Amygdala (tissue), 56 donors: ENCODE measurements around the gene AHRR.
A peak's percentile ranks its signal among the peaks of the same experiment; 100 is the strongest.
"Not testable (repeated sequence)": the region's sequence is repeated elsewhere in the genome, so short reads cannot be mapped to it uniquely, and the experiment has no call there.

Experiments
- DNase-seq, 56 donors: peaks; one replicate each; lab custom pipeline; 2025; lab: John Stamatoyannopoulos, UW

AHRR gene

GRCh38 chr5:390623-391491, 69.3 kb downstream of the AHRR start:
- DNase-seq, result no peak

DNA sequence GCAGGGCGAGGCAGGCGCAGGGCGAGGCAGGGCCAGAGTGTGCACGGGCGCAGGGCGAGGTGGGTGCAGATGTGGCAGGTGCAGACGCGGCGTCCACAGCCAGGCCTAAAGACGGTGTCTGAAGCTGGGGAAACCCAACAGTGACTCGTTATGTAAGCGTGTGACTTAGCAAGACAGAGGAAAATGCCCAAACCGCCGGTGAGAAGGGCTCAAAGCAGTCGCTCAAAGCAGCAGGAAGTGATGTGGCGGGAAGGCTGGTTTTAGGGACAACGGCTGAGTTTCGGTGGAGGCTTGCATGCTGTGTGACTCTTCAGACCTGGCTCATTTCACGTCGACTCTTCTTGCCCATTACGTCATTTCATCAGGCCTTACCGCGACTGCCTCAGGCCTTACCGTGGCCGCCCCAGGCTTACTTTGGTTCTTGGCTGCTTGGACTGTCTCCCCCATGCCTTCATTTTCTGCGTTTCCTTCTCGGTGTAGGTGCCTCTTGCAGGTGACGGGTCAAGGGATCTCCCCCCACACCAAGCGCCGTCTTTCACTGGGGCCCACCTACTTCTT, 71.0 kb downstream of the AHRR start:
- no peak for DNase-seq

- DNase-seq, result no peak
Observed at GRCh38 chr5:393846-394275, 72.3 kb downstream of the AHRR start.

DNA sequence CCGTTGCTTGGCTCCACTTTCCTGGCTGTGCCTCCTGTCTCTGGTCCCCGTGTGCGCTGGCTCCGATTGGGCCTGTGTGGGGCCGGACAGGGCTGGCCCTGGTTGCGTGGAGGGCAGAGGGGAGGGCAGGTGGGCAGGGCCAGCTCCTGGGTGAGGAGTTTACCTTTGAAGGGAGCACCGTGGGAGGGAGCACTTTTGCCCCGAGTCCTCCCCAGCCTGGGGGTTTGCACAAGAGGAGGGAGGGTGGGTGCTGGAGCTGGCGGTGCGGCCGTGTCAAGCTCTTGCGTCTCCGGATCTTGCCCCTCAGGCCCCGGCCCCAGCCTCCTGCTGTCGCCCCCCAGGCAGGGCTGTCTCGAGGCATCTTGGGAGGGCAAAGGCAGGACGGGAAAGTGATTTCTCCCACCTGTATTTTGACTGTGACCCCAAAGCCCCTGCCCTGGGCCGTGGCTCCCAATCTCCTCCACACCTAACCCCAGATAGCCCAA, 73.2 kb downstream of the AHRR start:
- DNase-seq, result no peak

DNA sequence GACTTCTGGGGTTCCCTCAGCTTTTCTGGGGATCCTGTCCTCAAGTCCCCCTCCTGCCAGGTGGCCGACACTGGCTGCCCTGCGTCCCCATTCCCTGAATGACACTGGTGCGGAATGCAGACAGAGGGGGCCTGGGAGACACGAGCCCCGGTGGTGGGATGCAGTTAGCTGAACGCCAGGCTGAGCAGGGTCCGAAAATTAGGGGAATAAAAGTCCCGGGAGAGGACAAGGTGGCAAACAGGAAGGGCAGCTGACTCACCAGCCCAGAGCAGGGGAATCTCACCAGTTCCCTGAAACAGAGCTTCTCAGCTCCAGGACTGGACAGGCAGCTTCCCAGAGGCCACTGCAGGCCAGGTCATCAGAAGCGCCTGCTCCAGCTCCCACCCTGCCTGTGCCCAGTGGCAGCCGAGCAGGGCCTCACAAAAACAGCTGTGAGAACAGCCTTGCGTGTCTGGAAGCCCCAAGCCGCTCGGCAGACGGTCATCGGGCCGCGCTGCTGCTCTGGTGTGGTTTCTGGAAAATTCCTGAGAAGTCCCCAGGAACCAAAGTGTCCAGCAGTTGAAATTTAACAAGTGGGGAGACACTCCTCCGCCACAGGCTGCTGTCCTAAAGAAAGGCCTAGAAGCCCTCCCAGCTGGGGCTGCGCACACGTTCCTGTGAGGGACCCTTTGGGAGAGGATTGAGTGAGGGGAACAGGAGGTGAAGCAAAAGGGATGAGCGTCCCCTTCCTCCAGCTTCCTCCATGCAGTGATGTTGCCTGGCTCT, 73.8 kb downstream of the AHRR start:
- no peak for DNase-seq

- DNase-seq, result no peak
Observed at GRCh38 chr5:395921-396530, 74.5 kb downstream of the AHRR start.

- DNase-seq, result no peak
Observed at GRCh38 chr5:396531-396961, 75.0 kb downstream of the AHRR start.

DNA sequence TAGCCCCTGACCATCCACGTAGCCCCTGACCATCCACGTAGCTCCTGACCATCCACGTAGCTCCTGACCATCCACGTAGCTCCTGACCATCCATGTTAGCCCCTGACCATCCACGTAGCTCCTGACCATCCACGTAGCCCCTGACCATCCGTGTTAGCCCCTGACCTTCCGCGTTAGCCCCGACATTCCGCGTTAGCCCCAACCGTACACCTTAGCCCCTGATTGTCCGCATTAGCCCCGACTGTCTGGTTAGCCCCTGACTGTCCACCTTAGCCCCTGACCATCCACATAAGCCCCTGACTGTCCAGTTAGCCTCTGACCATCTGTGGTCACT, 76.6 kb downstream of the AHRR start:
- DNase-seq, result not testable (repeated sequence)

- no peak for DNase-seq
Observed at GRCh38 chr5:398475-399295, 77.2 kb downstream of the AHRR start.

DNA sequence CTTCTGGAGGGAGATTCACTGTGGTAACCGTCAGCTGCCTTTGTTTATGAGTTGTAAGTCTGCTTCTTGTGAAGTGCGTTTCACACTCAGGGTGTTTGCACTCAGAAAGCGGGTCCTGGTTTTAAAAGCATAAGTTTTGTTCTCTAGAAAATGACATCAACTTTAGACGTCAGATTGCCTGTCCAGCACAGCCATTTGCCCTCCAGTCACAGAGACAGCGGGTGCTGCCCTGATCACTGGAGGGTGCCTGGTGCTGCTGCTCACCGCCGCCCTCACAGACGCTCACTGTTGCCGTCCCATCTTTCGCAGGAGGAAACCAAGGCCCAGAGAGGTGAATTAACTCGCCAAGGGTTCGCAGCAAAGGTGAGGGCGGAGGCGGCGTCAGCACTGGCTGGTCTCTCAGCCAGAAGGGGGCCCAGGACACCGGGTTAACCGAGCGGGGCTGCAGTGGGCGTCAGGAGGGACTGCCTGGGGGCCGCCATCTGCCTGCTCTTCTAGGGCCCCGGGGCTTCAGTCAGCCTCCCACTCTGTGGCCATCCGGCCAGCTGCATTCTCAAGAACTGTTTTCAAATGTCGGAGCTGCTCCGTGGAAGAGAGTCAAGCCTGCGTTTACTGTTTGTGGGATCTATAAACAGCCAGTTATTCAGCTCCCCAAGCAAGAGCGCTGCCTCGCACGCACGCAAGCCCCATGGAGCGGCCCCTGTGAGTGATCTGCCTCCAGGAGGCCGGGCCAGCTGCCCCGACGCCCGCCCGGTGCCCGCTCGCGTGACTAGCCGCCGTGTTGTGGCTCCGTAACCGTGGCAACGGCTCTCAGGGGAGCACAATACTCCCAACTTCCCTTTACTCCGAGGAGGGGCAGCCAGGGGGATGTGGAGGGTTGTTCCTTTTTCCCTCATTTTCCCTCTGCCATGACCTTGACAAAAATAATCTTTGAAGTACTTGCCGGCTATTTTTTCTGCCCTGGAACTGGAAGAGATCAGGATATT, 78.1 kb downstream of the AHRR start:
- peak in 20 of 56 donors; percentile 10 to 55 (median 32) for DNase-seq

DNA sequence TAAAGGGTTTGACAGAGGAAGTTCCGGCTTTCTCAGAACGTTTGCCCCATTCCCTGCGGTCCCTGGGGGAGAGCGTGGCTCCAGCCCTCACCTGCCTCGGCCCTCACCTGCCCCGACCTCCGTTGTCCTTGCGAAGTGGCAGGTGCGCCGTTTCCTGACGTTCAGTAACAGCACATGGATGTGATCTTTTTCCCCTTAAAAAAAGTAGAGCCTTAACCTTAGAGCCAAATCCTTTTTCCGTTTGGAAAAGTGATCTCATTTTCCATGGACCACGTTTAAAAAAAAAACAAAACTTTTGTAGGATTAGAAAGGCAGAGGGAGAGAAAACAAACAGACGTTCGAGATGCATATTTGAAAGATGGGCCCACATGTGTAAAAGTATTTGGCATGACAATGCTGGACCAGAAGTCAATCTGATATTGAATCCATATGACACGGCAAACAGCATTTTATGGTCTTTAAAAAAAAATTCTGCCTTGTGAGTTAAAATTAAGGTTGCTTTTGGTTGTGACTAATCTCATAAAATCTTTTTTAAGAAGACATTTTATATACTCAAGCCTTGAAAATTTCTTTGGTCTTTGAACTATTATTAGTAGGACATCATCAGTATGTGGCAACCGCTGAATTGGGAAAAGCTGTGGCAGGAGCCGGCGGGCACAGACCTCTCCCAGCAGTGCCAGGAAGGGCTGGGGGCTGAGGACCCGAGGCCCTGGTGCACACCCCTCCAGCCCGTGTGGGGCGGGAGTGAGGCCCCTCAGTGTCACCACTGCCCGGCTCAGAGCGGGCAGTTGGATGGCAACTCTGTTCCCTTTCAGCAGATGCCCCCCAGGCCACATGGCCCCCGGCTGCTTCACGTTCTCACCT, 79.0 kb downstream of the AHRR start:
- DNase-seq, result no peak

DNA sequence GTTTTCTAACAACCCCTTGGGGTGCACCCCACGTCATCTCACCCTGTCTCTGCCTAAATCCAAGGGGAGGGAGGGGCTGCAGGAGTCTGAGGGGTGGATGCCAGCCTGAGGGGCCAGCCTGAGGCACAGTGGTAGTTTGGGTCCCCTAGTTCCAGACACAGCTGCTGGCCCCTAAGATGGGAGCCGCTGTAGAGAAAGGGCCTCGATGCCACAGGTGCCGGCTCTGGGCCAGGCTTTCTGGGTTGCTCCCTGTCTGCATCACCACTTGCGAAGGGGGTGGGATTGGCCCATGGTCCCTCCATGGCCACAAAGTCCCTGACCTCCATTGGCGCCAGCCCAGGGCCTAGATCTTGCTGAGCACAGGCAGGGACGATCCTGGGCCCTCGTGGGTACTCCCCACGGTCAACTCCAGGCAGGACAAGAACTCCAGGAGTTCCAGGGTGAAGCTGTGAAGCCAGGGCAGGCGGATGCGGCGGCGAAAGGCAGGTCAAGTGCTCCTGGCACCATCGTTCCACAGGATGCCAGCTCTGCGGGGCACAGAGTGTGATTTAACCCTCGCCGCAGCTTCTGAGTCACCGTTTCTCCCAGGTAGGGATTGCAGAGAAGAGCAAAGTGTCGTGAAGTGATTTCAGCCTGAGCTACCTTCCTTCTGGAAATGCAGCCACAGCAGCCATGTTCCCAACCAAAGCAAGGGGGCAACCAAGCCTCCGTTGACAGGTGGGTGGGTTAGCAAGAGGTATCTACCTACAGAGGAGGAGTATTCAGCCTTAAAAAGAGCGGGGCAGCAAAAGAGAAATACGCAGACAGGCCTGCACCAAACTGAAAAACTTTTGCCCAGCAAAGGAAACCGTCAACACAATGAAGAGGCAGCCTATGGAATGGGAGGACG, 79.9 kb downstream of the AHRR start:
- no peak for DNase-seq

- DNase-seq, result not testable (repeated sequence)
Observed at GRCh38 chr5:402219-402614, 80.7 kb downstream of the AHRR start.

- DNase-seq, result no peak
Observed at GRCh38 chr5:402615-403359, 81.3 kb downstream of the AHRR start.

DNA sequence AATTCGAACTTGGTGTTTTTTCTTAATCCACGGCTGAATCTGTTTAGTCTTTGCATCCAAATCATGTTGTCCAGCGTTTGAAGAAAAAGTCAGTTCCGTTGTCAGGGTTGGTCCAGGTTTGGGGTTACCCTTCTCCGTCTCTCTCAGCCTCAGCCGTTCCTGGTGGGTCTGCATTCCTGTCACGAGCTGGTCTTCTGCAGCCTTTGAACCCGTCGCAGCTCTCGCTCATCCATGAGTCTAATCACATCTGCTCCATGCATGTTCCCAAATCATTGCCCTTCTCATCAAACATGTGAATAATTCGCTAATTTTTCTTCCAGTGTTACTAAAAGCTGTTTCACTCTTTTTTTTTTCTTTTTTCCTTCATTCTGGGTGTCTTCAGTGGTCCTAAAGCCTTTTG, 82.5 kb downstream of the AHRR start:
- DNase-seq, result no peak

DNA sequence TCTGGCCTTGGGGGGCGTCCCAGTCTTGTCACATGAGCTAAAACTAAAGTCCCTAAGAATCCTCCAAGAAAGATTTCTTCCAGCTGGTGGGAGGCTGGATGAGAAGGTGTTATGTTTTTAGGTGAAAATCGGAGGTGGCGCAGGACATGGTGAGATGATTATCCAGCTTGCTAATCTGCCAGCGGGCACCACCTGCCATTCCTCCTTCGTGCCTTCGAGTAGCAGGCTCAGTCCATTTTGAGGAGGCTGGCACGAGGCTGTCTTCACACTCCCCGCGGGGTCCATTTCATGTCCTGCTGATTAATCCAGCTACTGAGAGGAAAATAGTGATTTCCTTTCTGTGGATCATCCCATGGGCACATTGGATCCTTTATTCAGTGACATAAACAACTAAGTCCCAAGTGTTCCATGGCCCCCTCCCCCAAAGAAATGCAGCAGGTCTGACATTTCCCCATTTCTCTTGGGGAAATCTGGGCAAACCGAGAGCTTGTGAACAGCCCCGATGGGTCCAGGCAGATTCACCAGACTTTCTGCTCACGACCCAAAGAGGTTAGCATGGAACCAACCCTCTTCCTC, 83.2 kb downstream of the AHRR start:
- no peak for DNase-seq
